ENCODE measurements around the gene PDS5B.
"Not testable (repeated sequence)": the region's sequence is repeated elsewhere in the genome, so short reads cannot be mapped to it uniquely, and the experiment has no call there.

The PDS5B gene

DNA sequence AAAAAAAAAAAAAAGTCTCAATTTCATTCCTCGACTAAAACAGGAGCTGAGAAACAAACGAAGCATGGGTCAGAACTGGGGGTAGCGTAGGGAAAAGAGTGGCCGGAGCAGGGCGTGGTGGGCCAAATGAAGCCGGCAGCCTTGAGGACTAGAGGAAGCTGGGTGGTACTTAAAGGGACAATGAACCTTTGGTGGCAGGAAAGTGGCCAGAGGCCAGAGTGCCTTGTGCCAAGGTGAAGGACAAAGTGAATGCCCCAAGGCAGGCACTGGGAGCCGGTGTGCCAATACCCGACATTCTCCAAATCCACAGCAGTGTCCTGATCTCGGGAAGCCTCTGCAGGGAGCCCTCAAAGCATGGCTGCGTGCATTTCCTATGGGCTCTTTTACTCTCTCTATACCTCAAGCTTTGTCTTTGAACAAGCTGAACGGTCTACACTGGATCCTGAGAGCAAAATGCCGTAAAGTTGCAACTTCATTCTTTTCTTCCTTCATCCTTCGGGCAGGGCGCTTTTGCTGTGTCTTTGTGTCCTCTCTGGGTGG, 235.0 kb downstream of the PDS5B start:
- DNase-seq: no peak

DNA sequence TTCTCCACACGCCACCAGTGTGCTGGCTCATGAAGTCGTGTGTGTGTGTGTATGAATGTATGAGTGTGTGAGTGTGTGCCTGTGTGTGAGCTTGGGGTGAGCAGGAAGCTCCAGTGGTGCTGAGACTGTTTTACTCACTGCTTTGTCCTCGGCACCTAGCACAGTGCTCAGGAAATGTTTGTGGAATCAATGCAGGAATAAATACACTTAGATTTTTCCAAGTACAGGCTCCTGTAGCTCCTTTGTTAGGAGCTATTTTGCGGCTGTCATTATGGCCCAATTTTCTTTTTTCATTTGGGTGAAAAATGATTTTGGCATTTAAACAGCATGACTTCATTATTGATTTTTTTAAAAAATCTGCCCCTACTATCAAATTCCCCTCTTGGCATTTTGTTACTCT, 236.5 kb downstream of the PDS5B start:
- no peak for DNase-seq

DNA sequence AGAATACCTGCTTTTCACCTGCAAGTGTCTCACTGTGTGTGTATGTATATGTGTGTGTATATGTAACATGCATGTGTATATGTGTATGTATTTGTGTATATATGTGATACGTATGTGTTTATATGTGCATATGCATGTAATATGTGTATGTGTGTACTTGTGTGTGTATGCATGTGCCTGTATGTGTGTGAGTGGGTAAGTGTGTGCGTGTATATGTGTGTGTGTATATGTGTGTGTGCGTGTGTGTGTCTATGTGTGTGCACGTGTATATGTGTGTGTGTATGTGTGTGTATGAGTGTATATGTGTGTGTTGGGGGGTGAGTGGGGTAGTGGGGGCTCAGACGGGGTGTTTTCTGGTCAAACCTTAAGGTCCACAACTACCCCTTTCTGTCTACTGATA, 237.3 kb downstream of the PDS5B start:
- no peak for DNase-seq

DNA sequence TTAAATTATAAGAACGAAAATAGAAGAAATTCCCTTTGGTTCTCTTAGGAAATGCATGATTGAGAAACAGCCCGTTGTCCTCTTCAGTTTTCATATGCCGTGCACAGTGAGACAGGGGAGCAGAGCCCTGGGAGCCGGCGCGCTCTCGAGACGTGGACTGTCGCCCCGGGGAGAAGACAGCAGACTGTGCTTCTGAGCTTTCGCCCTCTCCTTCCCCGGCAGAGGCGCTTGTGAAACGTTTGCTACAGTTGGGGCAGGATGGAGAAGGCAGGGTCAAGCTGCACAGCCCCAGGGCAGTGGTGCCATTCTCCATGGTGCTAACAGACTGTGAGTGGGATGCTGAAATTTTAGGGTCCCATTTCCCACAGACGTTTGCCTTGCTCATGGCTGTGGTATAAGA, 237.8 kb downstream of the PDS5B start:
- no peak for DNase-seq

DNA sequence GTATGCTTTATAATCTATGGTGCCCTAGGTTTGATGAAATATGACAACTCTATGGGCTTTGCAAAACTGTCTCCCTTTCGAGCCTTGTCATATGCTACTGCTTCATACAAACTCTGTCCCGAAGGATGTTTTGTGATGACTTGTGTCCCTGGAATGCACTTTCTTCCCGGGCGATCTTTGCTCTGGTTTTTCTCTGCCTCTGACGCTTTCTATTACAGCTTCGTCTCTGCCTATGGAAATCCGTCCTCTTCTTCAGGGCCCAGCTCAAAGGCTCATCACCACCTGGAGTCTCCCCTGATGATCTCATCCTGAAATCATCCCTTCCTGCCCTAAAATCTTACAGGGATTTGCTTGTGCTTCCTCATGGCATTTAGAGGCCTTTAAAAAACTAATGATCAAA, 238.4 kb downstream of the PDS5B start:
- DNase-seq: no peak

DNA sequence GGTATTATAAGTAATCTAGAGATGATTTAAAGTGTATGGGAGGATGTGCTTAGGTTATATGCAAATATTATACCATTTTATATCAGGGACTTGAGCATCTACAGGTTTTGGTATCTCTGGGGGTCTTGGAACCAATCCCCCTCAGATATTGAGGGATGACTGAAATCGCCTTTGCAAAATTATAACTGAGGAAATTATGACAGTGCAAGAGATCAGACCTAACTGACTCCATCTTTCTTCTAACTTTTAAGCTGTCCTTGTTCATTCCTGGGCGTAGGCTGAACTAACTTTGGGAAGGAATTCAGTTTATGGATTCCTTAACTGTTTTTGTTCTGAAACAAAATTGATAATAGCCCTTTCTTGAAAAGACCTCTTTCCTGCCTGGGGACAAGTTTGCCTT, 239.2 kb downstream of the PDS5B start:
- DNase-seq: no peak

DNA sequence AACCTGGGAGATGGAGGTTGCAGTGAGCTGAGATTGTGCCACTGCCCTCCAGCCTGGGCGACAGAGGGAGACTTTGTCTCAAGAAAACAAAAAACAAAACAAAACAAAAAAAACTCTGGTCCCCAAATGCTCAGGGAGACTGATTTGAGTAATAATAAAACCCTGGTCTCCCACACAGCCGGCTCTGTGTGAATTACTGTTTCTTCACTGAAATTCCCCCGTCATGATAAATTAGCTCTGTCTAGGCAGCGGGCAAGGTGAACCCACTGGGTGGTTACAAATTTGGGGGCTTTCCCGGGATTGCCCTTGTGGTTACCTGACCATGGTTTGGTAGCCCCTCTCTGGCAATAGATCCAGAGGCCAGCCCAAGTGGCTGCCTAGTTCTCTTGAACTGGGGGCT, 240.1 kb downstream of the PDS5B start:
- not testable (repeated sequence) for DNase-seq

Measured in NCI-H2029 (cell line).